SJCRH30 (cell line): Measurements from ENCODE around the gene GNA15. TPM values are rescaled to one million over a fixed set of nuclear protein-coding genes. Genes with fewer than 3 reads are reported as not detected.
"Not testable (repeated sequence)": the region's sequence is repeated elsewhere in the genome, so short reads cannot be mapped to it uniquely, and the experiment has no call there.

ENCODE experiments used
- DNase-seq, 2 experiments: peaks; one replicate each; pipeline ENCODE4 v3.0.0-alpha.2; 2015 to 2020
- H3K27ac ChIP-seq: fragments of 250-450 bp; sonication (Bioruptor Pico); 2 replicates; pipeline ENCODE4 v1.5.1; 2020; ENCODE audit warnings: mild to moderate bottlenecking, moderate library complexity
- H3K27me3 ChIP-seq: fragments of 250-450 bp; sonication (Bioruptor Pico); 2 replicates; pipeline ENCODE4 v1.5.1; 2020; ENCODE audit warnings: mild to moderate bottlenecking, moderate library complexity
- H3K36me3 ChIP-seq: fragments of 250-450 bp; sonication (Bioruptor Pico); 2 replicates; pipeline ENCODE4 v1.5.1; 2020; ENCODE audit warnings: mild to moderate bottlenecking, moderate library complexity
- H3K4me1 ChIP-seq: fragments of 250-450 bp; sonication (Bioruptor Pico); 2 replicates; pipeline ENCODE4 v1.5.1; 2020; ENCODE audit warnings: mild to moderate bottlenecking, moderate library complexity
- H3K4me3 ChIP-seq: fragments of 250-450 bp; sonication (Bioruptor Pico); 2 replicates; pipeline ENCODE4 v1.5.1; 2020; ENCODE audit warnings: mild to moderate bottlenecking, moderate library complexity
- H3K9me3 ChIP-seq: fragments of 250-450 bp; sonication (Bioruptor Pico); replicated peaks from 2 replicates; pipeline ENCODE4 v1.5.1; 2020; ENCODE audit warnings: mild to moderate bottlenecking, moderate library complexity
- total RNA-seq: library from RNA; depleted of rRNA; stranded (reverse); fragments of >200 nt; shearing (Covaris generic); gene quantifications from 2 replicates; pipeline ENCODE4 v1.2.3, GENCODE V29; 2014; rRNA removed

The GNA15 gene, protein sequence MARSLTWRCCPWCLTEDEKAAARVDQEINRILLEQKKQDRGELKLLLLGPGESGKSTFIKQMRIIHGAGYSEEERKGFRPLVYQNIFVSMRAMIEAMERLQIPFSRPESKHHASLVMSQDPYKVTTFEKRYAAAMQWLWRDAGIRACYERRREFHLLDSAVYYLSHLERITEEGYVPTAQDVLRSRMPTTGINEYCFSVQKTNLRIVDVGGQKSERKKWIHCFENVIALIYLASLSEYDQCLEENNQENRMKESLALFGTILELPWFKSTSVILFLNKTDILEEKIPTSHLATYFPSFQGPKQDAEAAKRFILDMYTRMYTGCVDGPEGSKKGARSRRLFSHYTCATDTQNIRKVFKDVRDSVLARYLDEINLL
- 0.13 and 0.59 TPM in 2 replicates for total RNA-seq

DNA sequence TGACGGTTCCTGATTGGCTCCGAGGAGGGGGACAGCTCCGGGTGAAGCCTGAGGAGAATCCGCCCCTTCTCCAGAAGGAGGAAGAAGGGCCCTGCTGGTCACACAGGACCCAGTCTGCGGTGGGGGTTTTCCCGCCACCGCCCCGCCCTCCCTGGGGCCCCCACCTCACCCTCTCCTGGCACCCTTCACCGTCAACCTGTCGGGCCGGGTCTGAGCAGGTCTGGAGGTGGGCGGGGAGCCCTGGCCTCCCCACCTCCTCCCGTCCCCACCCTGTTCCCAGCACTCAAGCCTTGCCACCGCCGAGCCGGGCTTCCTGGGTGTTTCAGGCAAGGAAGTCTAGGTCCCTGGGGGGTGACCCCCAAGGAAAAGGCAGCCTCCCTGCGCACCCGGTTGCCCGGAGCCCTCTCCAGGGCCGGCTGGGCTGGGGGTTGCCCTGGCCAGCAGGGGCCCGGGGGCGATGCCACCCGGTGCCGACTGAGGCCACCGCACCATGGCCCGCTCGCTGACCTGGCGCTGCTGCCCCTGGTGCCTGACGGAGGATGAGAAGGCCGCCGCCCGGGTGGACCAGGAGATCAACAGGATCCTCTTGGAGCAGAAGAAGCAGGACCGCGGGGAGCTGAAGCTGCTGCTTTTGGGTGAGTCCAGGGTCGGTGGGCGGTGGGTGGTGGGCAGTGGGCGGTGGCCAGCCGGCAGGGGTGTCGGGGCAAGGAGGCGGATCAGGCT lies at the start of gene GNA15:
GNA15 (plus strand) TSS at position 73 of the 723 bp plus-strand sequence; CDS start at position 491, 418 bp downstream.
- Histone ChIP-seq H3K4me3 (no peak within 1 kb of the TSS), H3K9me3 (no peaks in the 10 kb centered on the region)
- no peak for DNase-seq

DNA sequence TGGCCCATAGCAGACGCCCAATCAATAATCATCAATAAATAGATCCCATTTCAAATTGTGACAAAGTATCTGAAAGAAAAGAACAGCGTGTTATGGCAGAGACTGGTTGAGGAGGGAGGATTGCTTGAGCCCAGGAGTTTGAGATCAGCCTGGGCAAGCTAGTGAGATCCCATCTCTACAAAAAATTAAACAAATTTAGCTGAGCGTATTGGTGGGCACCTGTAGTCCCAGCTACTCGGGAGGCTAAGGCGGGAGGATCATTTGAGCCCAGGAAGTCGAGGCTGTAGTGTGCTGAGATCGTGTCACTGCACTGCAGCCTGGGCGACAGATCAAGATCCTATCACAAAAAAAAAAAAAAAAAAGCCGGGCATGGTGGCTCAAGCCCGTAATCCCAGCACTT lies 48.1 kb upstream of the GNA15 start:
- DNase-seq: no peak
- H3K27me3 ChIP-seq: no peaks in the 10 kb centered on the region
- no peaks in the 10 kb centered on the region for H3K36me3 ChIP-seq
- no peak overlapping the region for H3K4me3 ChIP-seq
- no peak overlapping the region for H3K27ac ChIP-seq
- no peaks in the 10 kb centered on the region for H3K4me1 ChIP-seq
- no peaks in the 10 kb centered on the region for H3K9me3 ChIP-seq

More for the DNA sequence above, at the start of gene GNA15:
- H3K27me3 ChIP-seq: no peaks in the 10 kb centered on the region
- H3K4me1 ChIP-seq: peaks cover 13% of the 10 kb centered on the region
- no peak within 1 kb of the TSS for H3K27ac ChIP-seq
- no peaks in the 10 kb centered on the region for H3K36me3 ChIP-seq

DNA sequence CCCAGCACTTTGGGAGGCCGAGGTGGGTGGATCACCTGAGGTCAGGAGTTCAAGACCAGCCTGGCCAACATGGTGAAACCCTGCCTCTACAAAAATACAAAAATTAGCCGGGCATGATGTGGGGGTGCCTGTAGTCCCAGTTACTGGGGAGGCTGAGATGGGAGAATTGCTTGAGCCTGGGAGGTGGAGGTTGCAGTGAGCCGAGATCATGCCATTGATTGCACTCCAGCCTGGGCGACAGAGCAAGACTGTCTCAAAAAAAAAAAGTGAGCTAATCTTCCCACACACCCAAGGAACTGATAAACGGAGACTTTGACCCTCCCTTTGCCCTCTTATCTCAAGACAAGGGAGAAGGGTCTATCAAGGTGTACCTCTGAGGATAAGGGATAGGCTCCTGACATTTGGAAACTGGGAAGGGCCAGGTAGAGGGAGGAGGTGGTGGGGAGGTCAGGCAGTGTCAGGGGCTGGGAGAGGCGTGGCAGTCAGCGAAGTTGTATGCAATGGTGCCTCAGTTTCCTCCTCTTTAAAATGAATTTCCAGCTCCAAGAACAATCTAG lies 46.5 kb upstream of the GNA15 start:
- H3K27ac ChIP-seq, DNase-seq, H3K4me1 ChIP-seq, H3K9me3 ChIP-seq, H3K36me3 ChIP-seq, H3K4me3 ChIP-seq, H3K27me3 ChIP-seq: not testable (repeated sequence)

DNA sequence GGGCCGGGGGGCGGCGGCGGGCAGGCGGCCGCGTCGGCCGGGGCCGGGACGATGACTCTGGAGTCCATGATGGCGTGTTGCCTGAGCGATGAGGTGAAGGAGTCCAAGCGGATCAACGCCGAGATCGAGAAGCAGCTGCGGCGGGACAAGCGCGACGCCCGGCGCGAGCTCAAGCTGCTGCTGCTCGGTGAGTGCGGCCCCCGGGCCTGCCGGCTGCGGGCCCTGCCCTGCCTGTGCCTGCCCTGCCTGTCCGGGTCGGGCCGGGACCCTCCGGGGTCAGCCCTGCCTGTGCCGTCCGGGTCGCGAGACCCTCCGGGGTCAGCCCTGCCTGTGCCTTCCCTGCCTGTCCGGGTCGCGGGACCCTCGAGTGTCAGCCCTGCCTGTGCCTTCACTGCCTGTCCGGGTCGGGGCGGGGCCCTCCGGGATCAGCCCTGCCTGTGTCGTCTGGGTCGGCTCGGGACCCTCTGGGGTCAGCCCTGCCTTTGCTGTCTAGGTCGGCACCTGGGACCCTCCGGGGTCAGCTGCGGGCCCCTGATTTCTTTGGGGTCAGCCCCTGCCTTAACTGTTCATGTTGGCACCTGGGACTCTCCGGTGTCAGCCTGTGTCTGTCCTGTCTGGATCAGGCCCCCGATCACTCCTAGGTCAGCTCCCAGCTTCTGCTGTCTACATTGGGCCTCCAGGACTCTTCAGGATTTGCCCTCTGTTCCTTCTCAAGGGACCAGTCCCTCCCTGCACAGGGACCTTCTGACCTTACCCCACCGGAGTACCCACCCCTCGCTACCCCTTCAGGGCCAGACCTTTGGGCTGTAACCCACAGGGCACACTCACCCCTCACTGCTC lies 41.0 kb upstream of the GNA15 start:
- H3K4me1 ChIP-seq: peaks cover 4% of the 10 kb centered on the region; the same call in 1 of the 2 replicates
- no peaks in the 10 kb centered on the region for H3K36me3 ChIP-seq
- no peak overlapping the region for H3K27ac ChIP-seq
- DNase-seq: peak; percentile 41 to 48
- H3K9me3 ChIP-seq: no peaks in the 10 kb centered on the region
- 0 out of 2 replicates have a peak, but pooled peaks cover 3% of the 10 kb centered on the region for H3K27me3 ChIP-seq
- peak overlapping the region; percentile 91 for H3K4me3 ChIP-seq

DNA sequence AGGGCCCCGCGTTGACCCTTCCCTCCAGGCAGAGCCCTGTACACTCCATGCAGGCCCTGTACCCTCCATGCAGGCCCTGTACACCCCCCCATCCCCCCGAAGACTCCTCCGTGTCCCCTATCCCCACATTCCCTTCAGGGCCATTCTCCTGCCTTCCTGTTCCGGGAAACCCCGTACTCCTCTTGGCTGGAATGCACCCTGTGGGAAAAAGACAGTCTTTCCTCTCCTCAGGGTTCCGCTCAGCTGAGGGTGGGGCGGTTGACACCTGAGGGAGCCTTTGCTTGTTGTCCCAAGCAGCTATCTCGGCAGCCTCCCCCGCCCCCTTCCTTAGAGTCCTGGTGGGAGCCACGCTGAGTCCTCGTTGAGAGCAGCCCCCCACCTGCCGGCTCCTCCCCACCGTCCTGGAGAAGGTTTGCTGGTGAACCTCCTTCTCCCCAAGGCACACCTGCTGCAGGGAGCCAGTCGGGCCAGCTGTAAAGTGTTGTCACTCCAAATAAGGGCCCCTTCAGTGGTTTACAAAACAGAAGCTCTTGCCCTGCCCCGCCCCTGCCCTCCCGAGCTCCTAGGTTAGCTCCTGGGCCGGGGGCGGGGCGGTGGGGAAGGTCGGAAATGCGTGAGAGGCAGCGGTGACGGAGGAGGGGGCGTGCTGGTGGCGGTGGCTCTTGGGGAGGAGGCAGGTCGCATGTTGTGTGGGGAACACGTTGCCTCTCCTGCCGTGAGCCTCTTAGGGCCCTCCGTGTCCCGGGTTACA lies 40.2 kb upstream of the GNA15 start:
- peaks cover 4% of the 10 kb centered on the region; the same call in 1 of the 2 replicates for H3K4me1 ChIP-seq

DNA sequence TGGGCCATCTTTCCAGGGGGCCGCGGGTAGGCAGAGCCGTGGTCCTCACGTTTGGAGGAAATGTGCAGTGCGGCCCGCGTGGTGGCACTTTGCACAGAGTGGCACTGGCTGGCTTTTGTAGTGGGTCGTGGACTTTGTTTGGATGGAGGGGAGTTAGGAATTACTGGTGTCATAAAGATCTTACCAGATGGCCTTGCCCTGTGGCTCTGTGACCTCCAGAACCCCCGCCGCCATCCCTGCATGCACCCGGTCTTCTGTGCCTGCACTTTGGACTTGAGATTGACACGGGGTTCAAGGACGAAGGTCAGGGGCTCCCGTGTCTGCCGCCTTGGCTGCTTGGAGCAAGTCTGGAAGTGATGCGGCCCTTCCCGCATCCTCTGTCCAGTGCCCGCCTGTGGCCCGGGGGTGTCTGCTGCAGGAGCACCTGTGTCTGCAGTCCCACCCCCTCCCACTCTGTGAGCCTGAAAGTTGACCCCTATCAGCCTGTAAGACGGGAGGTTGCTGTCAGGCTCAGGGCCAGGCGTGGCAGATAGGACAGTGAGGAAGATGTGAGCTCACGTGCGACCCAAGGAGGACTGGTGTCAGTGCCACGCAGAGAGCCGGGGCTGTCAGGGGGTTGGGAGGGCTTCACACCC lies 39.4 kb upstream of the GNA15 start:
- 0 out of 2 replicates have a peak, but pooled peaks cover 3% of the 10 kb centered on the region for H3K27me3 ChIP-seq
- no peak for DNase-seq
- no peaks in the 10 kb centered on the region for H3K36me3 ChIP-seq
- no peak overlapping the region for H3K4me3 ChIP-seq
- H3K4me1 ChIP-seq: peaks cover 4% of the 10 kb centered on the region; the same call in 1 of the 2 replicates
- no peaks in the 10 kb centered on the region for H3K9me3 ChIP-seq
- no peak overlapping the region for H3K27ac ChIP-seq

More for the DNA sequence above, 40.2 kb upstream of the GNA15 start:
- Histone ChIP-seq H3K27me3 (0 out of 2 replicates have a peak, but pooled peaks cover 3% of the 10 kb centered on the region), H3K27ac (no peak overlapping the region), H3K9me3 (no peaks in the 10 kb centered on the region), H3K4me3 (peak overlapping the region; percentile 91), H3K36me3 (no peaks in the 10 kb centered on the region)
- no peak for DNase-seq

DNA sequence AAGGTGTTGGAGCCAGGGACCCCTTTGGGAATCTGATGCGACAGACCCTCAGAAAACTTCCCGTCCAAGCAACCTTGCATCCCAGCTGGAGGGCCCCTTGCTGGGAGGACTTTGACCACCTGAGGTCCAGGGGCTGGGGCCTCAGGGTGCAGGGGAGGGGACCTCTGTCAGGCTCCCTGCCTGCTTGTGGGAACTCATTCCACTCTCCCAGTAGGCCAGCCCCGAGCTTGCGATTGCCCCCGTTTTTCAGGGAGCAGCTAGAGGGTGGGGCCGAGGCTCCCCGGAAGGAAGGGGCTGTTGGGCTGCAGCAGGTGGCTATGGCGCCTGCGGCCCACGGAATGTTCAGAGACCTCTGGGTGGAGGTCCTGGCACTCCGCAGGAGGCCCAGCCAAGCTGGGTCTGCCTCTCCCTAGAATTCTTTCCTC lies 38.9 kb upstream of the GNA15 start:
- Histone ChIP-seq H3K36me3 (no peaks in the 10 kb centered on the region), H3K27ac (no peak overlapping the region), H3K4me1 (peaks cover 4% of the 10 kb centered on the region; the same call in 1 of the 2 replicates), H3K9me3 (no peaks in the 10 kb centered on the region), H3K27me3 (0 out of 2 replicates have a peak, but pooled peaks cover 3% of the 10 kb centered on the region), H3K4me3 (no peak overlapping the region)
- DNase-seq: no peak

DNA sequence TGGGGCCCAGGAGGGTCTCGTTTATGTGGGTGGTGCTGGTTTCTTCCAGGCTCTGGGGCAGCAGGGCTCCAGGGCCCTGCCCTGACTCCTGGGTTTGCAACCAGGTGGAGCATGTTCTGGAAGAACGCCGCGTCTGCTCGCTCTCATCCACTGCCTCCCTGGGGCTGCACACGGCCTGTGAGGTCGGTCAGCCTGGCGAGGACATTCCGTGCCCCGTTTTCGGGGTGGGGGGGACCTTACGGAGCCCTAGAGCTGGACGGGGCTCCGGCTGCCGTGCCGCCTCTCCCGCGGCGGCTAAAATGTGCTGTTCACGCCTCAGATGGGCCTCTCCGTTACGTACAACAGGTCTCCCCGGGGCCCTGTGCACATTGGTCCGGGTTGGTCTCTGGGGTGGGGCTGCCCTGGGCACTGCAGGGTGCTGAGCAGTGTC lies 38.4 kb upstream of the GNA15 start:
- Histone ChIP-seq H3K27ac (no peak overlapping the region), H3K4me1 (peaks cover 4% of the 10 kb centered on the region; the same call in 1 of the 2 replicates), H3K4me3 (no peak overlapping the region), H3K27me3 (0 out of 2 replicates have a peak, but pooled peaks cover 3% of the 10 kb centered on the region), H3K9me3 (no peaks in the 10 kb centered on the region), H3K36me3 (no peaks in the 10 kb centered on the region)
- no peak for DNase-seq

DNA sequence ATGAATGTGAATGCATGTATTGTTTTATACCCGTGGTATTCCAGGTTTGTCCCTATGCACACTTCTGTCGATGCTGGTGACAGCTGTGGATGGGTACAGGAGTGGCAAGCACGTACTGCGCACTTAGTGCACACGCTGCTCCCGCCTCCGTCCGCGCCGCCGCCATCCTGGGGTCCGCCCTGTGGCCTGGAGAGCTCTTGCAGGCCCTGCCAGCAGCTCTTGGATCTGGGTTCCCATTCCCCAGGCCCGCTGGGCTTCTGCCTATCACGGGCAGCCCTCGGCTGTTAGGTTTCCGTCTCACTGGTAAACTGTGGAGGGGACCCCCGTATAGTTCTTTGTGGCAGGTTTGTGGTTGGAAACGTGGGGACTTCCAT lies 37.7 kb upstream of the GNA15 start:
- H3K27ac ChIP-seq: no peak overlapping the region
- H3K4me3 ChIP-seq: no peak overlapping the region
- 0 out of 2 replicates have a peak, but pooled peaks cover under 1% of the 10 kb centered on the region for H3K27me3 ChIP-seq
- peaks cover 4% of the 10 kb centered on the region; the same call in 1 of the 2 replicates for H3K4me1 ChIP-seq
- no peaks in the 10 kb centered on the region for H3K36me3 ChIP-seq
- no peak for DNase-seq
- no peaks in the 10 kb centered on the region for H3K9me3 ChIP-seq

DNA sequence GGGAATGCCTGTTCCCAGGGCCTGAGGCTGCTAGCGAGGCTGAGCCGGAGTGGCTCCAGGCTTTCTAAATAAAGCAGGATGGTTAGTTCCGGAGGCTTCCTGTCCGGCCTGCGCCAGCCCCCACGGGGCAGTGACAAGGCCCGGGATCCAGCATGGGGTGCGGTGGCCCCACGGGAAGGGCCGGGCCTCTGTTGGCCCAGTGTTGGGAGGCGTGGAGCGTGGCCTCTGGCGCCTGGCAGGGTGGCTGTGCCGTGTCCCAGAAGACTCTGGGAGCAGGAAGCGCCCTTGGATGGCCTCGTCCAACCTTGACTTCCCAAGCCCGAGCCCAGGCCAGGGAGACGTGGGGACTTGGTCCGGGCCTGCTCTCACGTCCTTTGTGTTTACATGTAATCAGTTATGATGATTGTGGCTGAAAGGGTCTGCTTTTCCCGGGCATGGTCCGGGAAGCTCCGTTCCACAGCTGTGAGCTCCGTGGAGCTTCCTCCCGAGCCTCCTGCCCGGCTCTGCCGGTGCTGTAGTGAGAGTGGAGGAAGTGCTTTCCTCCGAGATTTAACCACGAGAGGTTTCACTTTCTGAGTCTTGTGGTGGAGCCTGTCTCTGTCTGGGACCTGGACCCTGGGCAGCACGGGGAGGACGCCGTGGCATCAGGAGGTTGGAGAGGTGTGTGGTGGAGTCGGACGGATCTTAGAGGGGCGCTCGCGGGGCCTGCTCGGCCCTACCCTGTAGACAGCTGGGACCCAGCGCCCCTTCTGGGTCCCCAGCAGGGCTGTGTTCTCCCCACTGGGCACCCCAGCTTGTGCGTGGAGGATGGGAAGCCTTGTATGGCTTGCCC lies 37.1 kb upstream of the GNA15 start:
- no peaks in the 10 kb centered on the region for H3K27me3 ChIP-seq
- H3K9me3 ChIP-seq: no peaks in the 10 kb centered on the region
- no peak overlapping the region for H3K4me3 ChIP-seq
- peaks cover 4% of the 10 kb centered on the region; the same call in 1 of the 2 replicates for H3K4me1 ChIP-seq
- H3K27ac ChIP-seq: no peak overlapping the region; the same call in 1 of the 2 replicates
- H3K36me3 ChIP-seq: no peaks in the 10 kb centered on the region
- DNase-seq: no peak

DNA sequence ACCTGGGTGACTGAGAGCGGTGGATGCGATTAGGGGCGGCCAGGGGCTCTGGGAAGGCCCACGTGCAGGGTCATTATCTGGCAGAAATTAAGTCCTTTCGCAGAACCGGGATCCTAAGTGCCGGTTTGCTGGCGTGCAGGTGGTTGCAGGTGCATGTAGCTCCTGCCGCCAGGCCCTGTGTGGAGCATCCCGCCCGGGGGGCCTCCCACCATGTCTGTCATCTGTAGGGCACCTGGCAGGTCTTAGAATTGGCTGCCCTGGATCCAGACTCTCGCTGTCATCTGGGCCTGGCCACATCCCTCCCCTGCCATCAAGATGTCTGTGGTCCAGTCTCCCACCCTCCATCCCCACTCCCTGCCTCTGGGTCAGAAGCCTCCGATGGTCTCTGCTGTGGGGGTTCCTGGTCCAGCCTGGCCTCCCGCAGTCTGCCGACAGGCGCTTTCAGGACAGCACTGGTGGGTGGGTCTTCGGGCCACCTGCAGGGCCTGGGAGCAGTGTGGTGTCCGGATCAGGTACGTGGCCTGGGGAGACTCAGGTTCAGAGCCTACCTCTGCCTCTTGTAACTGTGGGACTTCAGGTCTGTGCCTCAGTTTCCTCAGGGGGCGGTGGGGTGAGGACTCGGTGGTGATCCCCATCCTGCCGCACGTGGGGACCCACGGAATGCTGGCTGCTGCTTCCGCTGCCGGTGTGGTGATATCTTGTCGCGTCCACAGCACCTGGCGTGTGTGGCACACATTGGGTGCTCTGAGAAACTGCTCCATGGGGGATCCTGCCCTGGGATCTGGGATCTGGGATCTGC lies 36.3 kb upstream of the GNA15 start:
- no peak for DNase-seq
- H3K36me3 ChIP-seq: no peaks in the 10 kb centered on the region
- H3K4me1 ChIP-seq: peaks cover 4% of the 10 kb centered on the region; the same call in 1 of the 2 replicates
- H3K27me3 ChIP-seq: no peaks in the 10 kb centered on the region
- H3K27ac ChIP-seq: no peak overlapping the region
- no peaks in the 10 kb centered on the region for H3K9me3 ChIP-seq
- H3K4me3 ChIP-seq: no peak overlapping the region

DNA sequence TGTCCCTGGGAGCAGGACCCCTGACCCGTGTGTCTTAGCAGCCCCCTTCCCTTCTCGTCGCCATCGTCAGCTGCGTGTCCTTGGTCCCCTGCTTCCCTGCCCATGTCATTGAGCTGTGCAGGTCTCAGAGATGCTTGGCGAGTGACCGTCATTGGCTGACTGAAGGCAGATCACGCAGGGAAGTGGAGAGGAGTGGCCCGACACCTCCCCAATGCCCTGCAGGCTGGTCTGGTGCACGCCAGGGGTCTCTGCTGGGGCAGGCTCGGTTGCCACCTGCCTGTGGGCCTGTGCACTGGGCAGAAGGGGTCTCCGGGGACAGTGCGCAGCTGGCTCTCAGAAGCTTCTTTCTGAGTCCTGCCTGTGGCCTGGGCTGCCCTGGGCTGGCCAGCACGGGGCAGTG lies 35.5 kb upstream of the GNA15 start:
- H3K9me3 ChIP-seq: no peaks in the 10 kb centered on the region

More for the DNA sequence above, 35.5 kb upstream of the GNA15 start:
- no peak overlapping the region for H3K27ac ChIP-seq
- no peak overlapping the region for H3K4me3 ChIP-seq
- no peak for DNase-seq
- H3K27me3 ChIP-seq: no peaks in the 10 kb centered on the region
- H3K4me1 ChIP-seq: peaks cover 4% of the 10 kb centered on the region; the same call in 1 of the 2 replicates
- no peaks in the 10 kb centered on the region for H3K36me3 ChIP-seq
